ENCODE data around the gene CKAP2L.

CKAP2L gene

GRCh38 chr2:112794131-112794733 lies 29.8 kb upstream of the CKAP2L start:
- TF ChIP-seq, protein P1, sequence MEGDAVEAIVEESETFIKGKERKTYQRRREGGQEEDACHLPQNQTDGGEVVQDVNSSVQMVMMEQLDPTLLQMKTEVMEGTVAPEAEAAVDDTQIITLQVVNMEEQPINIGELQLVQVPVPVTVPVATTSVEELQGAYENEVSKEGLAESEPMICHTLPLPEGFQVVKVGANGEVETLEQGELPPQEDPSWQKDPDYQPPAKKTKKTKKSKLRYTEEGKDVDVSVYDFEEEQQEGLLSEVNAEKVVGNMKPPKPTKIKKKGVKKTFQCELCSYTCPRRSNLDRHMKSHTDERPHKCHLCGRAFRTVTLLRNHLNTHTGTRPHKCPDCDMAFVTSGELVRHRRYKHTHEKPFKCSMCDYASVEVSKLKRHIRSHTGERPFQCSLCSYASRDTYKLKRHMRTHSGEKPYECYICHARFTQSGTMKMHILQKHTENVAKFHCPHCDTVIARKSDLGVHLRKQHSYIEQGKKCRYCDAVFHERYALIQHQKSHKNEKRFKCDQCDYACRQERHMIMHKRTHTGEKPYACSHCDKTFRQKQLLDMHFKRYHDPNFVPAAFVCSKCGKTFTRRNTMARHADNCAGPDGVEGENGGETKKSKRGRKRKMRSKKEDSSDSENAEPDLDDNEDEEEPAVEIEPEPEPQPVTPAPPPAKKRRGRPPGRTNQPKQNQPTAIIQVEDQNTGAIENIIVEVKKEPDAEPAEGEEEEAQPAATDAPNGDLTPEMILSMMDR (IDR thresholded peaks at IDR 0.05; ENCODE audit: low read depth, low read length) = no peak
- no peaks in the 10 kb centered on the region for H3K36me3 ChIP-seq
- no peaks in the 10 kb centered on the region for H3K27me3 ChIP-seq (ENCODE audit: insufficient read depth, low read depth, severe bottlenecking)
- H3K27ac ChIP-seq = no peak overlapping the region
- H3K4me3 ChIP-seq (ENCODE audit: low read depth, low read length) = no peak overlapping the region
- no peaks in the 10 kb centered on the region for H3K9me3 ChIP-seq (ENCODE audit: severe bottlenecking)
- no peak for DNase-seq

DNA sequence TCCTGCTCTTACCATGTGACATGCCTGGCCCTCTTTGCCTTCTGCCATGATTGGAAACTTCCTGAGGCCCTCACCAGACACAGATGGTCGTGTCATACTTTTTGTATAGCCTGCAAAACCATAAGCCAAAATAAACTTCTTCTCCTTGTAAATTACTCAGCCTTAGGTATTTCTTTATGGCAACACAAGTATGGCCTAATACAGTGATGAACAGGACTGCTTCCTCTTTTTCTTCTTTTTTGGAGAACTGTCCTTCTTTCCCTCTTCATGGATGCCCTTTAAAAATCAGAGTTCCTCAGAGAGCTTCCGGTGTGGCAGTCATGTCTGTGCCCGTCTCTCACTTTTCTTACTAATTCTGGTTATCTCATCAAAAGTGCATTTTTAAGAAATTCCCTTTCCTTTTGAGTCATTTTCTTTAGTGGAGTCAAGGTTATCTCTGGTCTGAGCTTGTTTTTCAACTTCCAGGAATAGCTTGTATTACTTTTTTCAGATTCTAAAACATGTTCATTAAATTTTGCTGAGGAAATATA lies 29.1 kb upstream of the CKAP2L start:
- Histone ChIP-seq H3K4me3 (ENCODE audit: low read depth, low read length) (no peak overlapping the region), H3K9me3 (ENCODE audit: severe bottlenecking) (no peaks in the 10 kb centered on the region), H3K36me3 (no peaks in the 10 kb centered on the region), H3K27ac (no peak overlapping the region), H3K27me3 (ENCODE audit: insufficient read depth, low read depth, severe bottlenecking) (no peaks in the 10 kb centered on the region)
- TF ChIP-seq, protein P1 (IDR thresholded peaks at IDR 0.05; ENCODE audit: low read depth, low read length) = no peak
- no peak for DNase-seq

GRCh38 chr2:112792419-112792818 lies 28.0 kb upstream of the CKAP2L start:
- TF ChIP-seq, protein P1 (IDR thresholded peaks at IDR 0.05; ENCODE audit: low read depth, low read length) = no peak
- Histone ChIP-seq H3K9me3 (ENCODE audit: severe bottlenecking) (no peaks in the 10 kb centered on the region), H3K36me3 (no peaks in the 10 kb centered on the region), H3K4me3 (ENCODE audit: low read depth, low read length) (no peak overlapping the region), H3K27ac (no peak overlapping the region), H3K27me3 (ENCODE audit: insufficient read depth, low read depth, severe bottlenecking) (no peaks in the 10 kb centered on the region)
- no peak for DNase-seq

GRCh38 chr2:112791693-112792230 lies 27.4 kb upstream of the CKAP2L start:
- no peak overlapping the region for H3K27ac ChIP-seq
- TF ChIP-seq, protein P1 (IDR thresholded peaks at IDR 0.05; ENCODE audit: low read depth, low read length) = no peak
- no peaks in the 10 kb centered on the region for H3K27me3 ChIP-seq (ENCODE audit: insufficient read depth, low read depth, severe bottlenecking)
- no peaks in the 10 kb centered on the region for H3K36me3 ChIP-seq
- no peak for DNase-seq
- H3K4me3 ChIP-seq (ENCODE audit: low read depth, low read length) = no peak overlapping the region
- H3K9me3 ChIP-seq (ENCODE audit: severe bottlenecking) = no peaks in the 10 kb centered on the region

GRCh38 chr2:112791019-112791418 lies 26.6 kb upstream of the CKAP2L start:
- TF ChIP-seq, protein P1 (IDR thresholded peaks at IDR 0.05; ENCODE audit: low read depth, low read length) = no peak
- Histone ChIP-seq H3K4me3 (ENCODE audit: low read depth, low read length) (no peak overlapping the region), H3K27ac (no peak overlapping the region), H3K36me3 (no peaks in the 10 kb centered on the region), H3K9me3 (ENCODE audit: severe bottlenecking) (no peaks in the 10 kb centered on the region), H3K27me3 (ENCODE audit: insufficient read depth, low read depth, severe bottlenecking) (no peaks in the 10 kb centered on the region)
- DNase-seq = no peak

Data from WERI-Rb-1 (cell line).